GM21786 (cell line): ENCODE measurements around the gene EEF1AKMT4.

Experiments
- ATAC-seq: cut with Tn5 transposase; IDR thresholded peaks from one replicate; pipeline ENCODE4 v1.9.1; 2021; ENCODE audit not compliant: unreplicated experiment

Gene EEF1AKMT4

DNA sequence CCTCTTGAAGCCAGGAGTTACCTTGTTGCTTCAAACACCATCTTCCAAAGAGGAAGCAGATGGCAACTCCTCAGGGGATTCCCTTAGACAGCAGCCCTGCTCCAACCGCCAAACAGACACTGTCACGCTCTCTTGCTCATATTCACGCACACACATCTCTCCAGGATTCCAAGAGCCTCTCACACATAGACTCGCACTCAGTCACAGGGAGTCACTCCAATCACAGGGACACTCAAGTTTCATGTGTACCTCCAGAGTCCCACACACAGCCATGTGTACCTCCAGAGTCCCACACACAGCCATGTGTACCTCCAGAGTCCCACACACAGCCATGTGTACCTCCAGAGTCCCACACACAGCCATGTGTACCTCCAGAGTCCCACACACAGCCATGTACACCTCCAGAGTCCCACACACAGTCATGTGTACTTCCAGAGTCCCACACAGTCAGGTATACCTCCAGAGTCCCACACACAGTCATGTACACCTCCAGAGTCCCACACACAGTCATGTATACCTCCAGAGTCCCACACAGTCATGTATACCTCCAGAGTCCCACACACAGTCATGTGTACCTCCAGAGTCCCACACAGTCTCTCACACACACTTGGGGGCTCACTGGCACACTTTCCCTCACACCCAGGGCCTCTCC, 14.0 kb upstream of the EEF1AKMT4 start:
- ATAC-seq = no peak

DNA sequence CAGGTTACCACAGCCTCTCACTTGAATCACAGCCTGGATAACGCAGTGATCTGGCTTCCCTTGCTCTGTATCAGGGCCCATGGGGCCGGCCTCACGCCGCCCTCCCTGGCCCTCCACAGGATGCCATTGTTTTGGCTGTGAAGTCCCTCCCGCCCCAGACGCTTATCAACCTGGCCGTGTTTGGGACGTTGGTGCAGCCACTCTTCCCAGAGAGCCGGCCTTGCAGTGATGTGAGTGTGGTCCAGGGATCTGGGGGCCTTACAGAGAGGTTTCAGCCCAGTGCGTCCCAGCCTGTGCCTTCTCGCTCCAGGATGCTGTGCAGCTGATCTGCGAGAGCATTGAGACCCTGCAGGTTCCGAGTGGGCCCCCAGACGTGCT, 13.4 kb upstream of the EEF1AKMT4 start:
- no peak for ATAC-seq

DNA sequence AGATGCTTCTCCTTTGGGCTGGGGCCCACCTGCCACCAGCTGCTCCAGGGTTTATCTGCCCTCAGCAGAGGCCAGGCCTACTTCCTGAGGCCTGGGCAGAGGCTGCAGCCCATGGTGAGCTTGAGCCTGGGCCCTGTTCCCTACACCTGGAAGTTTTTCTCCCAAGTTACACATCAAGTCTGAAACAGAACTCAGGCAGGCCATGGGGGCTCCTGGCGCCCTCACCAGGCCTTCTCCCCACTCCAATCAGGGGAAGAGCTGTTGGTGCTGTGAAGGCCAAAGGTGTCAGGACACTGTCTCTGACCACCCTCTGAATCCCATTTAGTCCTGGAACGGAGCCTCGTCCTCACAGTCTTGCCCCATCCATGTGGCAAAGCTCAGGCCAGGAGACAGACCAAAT, 12.8 kb upstream of the EEF1AKMT4 start:
- no peak for ATAC-seq

DNA sequence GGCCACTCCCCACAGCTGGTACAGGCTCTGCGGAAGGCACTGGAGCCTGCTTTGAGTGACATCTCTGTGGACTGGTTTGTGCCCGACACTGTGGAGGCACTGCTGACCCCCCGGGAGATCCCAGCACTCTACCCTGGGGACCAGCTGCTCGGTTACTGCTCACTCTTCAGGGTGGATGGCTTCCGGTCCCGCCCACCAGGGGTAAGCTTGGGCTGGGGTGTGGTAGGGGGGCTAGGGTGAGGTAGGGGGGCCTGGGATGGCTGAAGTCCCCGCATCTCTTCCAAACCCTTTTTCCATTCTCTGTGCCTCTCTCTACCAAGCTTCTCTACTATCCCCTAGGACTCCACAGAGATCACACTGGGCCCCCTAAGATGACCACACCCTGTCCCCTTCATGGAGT, 12.3 kb upstream of the EEF1AKMT4 start:
- no peak for ATAC-seq

DNA sequence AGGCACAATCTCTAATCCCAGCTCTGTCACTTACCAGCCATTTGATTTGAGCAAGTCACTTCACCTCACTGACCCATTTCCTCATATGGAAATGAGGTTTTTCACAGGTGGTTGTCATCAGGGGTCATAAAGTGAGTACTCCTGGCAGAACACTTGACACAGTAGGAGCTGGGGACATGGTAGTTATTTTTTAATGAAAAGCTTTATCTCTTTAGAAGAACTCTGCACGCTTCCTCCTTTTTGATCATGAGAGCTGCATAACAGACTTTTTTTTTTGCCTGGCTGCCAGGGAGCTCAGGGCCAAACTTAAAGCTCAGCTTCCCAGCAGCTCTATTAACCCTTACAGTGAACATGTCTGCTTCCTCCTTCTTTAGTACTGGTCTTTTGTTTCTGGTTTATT, 11.7 kb upstream of the EEF1AKMT4 start:
- no peak for ATAC-seq

DNA sequence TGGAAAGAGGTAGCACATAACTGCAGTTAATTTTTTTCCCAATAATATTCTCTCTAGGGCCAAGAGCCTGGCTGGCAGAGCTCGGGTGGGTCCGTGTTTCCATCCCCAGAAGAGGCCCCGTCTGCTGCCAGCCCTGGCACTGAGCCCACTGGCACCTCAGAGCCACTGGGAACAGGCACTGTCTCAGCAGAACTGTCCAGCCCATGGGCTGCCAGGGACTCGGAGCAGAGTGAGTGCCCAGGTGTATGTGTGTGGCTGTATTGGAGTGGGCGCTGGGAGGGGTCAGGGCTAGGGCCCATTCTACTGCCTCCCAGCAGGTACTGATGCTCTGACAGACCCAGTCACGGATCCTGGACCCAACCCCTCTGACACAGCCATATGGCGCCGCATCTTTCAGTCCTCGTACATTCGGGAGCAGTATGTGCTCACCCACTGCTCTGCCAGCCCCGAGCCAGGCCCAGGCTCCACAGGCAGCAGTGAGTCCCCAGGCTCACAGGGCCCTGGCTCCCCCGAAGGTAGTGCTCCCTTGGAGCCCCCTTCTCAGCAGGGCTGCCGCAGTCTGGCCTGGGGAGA, 11.1 kb upstream of the EEF1AKMT4 start:
- no peak for ATAC-seq

DNA sequence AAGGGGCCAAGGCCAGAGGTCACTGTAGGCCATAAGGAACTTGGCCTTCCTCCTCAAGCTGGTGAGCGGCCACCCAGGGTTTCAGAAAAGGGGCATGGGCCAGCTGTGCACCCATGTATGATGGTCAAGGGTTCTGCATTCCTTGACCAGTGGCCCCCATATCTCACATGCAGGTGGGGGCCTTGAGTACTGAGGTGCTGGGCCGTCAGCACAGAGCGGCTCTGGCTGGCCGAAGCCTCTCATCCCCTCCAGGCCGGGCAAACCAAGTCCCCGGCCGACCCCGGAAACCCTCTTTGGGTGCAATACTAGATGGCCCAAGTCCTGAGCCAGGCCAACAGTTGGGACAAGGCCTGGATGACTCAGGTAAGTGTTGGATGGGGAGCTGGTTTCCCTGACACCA, 10.3 kb upstream of the EEF1AKMT4 start:
- ATAC-seq = no peak

DNA sequence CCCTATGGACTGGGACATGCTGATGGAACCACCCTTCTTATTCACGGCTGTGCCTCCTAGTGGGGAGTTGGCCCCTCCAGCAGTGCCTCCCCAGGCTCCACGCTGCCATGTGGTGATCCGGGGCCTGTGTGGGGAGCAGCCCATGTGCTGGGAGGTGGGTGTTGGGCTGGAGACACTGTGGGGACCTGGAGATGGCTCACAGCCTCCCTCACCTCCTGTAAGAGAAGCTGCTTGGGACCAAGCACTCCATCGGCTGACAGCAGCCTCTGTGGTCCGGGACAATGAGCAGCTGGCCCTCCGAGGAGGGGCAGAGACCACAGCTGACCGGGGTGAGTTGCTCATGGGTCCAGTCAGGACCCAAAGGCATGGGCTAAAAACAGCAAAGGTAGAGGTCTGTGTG, 9.8 kb upstream of the EEF1AKMT4 start:
- ATAC-seq = no peak

DNA sequence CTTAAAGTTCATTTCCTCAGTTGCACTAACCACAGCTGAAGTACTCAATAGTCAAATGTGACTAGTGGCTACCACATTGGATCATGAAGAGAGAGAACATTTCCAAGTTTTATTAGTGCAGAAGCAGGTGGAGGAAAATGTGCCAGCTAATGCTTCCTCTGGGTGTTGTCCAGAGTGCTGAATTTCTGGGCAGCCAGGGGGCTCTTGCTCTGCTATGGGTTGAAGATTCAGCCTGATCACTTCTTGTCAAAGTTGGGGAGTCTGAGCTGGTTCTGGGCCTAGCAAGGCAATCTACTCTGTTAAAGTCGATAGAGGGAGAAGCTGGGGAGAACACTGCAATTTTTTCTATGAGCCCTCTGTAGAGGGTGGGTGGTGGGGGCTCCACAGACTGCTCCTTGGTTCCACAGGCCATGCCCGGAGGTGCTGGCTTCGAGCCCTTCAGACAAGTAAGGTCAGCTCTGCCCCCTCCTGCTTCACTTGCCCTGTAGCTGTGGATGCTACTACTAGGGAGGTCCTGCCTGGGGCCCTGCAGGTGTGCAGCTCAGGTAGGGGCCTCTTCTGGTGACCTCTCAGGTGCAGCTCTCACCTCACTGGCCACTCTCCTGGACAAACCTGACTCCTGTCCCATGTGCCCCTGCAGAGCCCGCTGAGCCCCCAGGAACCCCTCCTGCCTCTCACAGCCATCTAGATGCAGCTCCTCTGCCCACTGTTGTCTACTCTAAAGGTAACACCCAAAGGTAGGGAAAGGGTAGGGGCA, 8.9 kb upstream of the EEF1AKMT4 start:
- no peak for ATAC-seq

DNA sequence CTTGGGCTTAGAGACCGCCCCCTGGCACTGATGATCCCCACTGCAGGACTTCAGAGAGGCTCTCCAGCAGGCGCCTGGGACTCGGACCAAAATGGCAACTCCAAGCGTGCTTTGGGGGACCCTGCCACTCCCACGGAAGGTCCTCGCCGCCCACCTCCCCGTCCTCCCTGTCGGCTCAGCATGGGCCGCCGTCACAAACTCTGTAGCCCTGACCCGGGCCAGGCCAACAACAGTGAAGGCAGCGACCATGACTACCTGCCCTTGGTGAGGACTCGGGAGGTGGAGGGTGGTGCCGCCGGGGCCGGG, 8.4 kb upstream of the EEF1AKMT4 start:
- ATAC-seq = no peak

DNA sequence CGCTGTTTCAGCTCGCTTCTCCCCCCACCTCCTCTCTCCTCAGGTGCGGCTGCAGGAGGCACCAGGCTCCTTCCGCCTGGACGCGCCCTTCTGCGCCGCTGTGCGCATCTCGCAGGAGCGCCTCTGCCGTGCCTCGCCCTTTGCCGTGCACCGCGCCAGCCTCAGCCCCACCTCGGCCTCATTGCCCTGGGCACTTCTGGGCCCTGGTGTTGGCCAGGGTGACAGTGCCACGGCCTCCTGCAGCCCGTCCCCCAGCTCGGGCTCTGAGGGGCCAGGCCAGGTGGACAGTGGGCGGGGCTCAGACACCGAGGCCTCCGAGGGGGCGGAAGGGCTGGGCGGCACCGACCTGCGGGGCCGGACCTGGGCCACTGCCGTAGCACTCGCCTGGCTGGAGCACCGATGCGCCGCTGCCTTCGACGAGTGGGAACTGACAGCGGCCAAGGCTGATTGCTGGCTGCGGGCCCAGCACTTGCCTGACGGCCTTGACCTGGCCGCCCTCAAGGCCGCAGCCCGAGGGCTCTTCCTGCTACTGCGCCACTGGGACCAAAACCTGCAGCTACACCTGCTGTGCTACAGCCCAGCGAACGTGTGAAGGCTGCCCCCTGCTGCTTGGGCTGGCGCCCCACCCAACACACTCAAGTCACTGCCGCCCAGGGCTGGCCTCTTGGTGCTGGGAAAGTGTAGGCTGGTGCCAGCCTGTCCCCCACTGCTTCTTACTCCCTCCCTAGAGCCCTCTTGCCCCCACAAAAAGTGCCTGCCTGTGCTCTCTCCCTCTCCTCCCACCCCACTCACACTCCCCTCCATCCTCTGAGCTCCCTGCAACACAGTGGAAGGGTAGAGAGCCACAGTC, 7.8 kb upstream of the EEF1AKMT4 start:
- ATAC-seq = no peak

DNA sequence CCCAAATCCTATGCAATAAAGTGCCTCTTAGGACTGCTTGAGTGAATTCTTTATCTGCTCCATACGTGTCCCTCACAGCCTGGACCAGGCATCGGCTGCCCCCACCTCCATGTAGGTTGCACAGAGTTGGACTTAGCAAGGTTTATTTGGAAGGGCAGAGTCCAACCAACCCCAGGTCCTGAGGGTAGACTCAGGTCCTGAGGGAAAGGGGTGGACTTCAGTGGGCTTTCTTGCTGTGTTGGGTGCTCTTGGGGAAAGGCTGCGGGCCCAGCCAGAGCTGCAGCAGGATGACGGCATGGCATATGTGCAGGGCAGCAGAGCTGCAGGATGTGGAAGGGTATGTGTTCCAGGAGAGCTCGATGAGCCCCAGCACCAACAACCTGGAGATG, 7.2 kb upstream of the EEF1AKMT4 start:
- ATAC-seq = no peak

DNA sequence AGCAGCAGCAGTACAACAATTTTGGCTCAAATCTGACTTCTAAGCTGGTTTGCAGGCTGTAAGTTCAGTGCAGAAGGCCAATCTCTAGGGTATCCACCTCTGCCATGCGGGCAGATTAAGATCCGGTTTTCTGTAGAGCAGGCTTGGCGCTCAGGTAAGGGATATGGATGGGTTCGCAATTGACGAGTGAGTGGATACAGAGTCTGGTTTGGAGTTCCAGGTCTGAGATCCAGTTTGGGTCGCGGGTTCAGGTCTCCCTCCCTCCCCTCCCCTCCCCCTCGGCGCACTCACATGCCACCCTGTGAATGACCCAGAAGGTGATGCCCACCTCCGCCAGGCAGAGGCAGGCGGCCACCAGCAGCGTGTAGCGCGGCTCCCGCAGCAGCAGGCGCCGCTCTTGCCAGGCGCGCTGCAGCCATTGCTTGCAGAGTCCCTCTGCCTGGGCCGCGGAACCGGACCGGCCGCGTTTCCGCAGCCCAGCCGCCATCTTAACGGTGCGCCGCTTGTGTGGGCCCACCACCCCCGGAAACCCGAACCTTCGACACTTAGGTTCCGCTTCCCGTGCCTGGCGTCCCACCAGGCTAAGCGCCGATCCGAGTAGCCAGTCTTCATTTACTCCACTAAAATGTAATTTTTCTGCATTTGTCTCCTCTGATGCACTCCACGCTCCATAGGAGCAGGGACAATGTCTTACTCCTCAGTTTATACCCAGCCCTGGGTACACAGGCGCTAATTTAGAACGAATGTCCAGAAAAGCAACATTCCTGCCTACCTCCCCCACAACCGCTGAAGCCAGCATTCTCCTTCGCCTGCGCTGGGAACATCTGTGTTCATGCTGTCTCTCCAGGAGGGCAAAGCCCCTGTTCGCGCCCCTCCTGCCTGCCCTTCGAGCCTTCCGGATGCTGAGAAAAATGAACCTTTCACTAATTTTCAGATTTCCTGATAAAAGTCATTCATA, 739 bp upstream of the EEF1AKMT4 start, which contains the start of gene ALG3:
Gene ALG3 (minus strand): TSS at position 509 of the 958 bp plus-strand sequence. CDS start 22 bp downstream, at position 487.
- ATAC-seq = peak; percentile 39

DNA sequence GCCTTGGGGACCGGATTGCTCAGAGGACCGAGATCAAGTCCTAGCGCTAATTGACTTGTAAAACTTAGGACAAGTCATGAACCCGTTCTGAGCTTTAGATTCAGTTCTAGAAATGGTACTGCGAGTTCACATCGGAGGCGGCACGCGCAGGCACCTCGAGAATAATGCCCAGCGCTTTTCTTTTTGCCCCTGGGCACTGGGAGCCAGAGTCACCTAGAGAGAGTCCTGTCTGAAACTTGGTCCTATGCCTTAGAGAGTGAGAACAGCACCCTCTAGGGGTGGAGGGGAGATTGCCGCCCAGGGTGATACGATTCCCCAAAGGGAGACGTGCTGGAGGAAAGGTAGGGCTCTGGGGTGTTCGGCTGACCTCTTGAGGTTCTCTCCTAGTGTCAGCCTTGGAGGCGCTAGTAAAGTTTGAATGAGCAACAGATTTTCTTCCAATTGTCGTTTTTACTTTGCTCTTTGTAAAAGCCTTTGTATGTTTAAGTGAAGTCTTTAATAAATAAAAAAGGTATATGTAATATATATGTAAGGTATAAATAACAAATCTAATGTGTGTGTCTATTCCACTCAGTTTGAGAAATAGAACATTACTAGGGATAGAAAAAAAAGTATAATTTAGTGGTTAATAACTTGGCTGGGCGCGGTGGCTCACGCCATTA, 826 bp downstream of the EEF1AKMT4 start:
- ATAC-seq = peak; percentile 68

DNA sequence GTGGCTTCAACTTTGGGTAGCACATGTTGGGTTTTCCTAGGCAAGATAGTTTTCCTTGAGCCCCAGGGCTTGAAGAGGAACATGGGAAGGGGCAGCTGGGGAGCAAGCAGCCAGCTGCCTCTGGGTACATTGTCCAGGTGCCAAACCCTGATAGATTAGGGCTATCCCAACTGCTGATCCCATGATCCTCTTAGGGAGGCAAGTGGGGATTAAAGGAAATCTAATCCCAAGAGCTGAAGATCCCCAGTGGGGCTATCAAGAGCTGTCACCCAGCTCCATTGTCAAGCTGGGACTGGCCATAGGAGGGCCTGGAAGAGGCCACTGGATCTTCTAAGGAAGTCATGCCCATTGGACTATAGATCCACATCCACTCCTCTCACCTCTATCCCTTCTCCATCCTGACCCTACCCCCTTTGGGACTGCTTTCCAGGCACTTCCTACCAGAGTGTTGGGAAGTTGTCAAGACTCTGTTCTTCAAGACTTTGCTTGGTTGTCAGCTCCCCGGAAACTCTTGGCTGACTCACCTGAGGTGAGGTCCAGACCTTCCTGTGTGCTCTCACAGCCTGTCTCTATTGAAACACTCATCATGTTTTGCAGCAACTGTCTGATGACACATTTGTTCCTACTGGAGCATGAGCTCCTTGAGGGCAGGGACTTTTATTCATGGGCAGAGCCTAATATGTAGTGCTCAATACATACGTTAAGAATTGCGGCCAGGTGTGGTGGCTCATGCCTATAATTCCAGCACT, 6.0 kb downstream of the EEF1AKMT4 start:
- no peak for ATAC-seq

DNA sequence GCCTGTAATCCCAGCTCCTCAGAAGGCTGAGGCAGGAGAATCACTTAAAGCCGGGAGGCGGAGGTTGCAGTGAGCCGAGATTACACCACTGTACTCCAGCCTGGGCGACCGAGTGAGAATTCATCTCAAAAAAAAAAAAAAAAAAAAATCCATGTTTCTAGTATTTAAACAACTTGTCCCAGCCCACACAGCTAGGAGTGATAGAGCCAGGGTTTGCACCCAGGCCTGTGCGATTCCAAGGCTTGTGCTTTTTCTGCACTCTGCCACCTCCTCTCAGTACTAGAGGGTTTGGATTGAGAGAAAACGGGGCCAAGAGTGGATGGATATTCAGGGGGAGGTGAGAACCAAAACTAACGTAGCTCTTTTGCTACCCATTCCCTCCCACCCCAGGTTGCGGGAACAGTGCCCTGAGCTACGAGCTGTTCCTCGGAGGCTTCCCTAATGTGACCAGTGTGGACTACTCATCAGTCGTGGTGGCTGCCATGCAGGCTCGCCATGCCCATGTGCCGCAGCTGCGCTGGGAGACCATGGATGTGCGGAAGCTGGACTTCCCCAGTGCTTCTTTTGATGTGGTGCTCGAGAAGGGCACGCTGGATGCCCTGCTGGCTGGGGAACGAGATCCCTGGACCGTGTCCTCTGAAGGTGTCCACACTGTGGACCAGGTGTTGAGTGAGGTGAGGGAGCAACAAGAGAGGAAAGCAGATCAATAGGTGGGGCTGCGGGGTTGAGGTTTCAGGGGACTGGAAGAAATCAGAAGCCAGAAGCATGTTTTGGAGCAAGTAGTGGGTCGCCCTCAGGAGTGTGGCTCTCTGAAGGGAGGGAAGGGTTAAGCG, 7.8 kb downstream of the EEF1AKMT4 start:
- no peak for ATAC-seq

DNA sequence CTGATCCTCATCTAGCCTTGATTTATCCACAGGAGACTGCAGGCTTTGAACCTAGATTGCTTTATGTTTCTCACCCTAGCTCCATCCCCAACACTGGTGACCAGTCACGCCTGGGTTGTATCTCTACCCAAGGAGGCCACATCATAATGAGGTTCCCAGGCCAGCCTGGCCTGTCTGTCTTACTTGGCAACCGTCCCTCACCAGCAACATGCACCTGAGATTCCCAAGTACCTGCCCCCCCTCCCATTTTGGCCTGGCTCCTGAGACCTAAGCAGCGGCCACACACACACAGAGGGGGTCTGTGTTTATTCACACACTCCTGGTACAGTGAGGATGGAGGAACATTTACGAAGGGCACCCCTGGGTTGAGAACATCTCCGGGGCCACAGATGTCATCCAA, 9.5 kb downstream of the EEF1AKMT4 start:
- no peak for ATAC-seq

DNA sequence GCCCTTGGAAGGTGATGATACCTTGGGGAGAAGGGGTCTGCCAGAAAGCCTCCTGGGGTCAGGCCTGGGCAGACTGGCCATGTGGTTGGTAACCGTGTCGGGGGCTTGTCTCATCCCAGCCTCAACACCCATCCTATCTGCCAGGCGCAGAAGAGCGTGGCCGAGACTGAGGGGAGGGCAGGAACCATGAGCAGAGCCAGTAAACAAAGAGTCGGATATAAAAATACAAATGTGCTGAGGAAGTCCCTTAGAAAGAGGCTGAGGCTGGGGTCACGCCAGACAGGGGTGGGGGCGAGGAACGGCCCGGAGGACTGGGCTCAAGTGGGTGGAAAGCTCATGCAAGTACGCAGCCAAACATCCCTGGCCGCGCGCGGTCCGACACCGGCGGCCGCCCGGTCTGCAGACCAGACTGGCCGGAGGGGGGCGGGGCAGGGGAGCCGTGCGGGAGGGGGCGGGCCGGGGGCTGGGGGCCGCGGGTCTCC, 10.0 kb downstream of the EEF1AKMT4 start:
- no peak for ATAC-seq
